HG03521 (cell line): ENCODE data around the gene NBL1.
"Not testable (repeated sequence)": the region's sequence is repeated elsewhere in the genome, so short reads cannot be mapped to it uniquely, and the experiment has no call there.

Source experiments
- ATAC-seq: cut with Tn5 transposase; IDR thresholded peaks from one replicate; pipeline ENCODE4 v1.9.1; 2021; ENCODE audit warnings: mild to moderate bottlenecking, moderate library complexity; ENCODE audit not compliant: unreplicated experiment

NBL1 gene

DNA sequence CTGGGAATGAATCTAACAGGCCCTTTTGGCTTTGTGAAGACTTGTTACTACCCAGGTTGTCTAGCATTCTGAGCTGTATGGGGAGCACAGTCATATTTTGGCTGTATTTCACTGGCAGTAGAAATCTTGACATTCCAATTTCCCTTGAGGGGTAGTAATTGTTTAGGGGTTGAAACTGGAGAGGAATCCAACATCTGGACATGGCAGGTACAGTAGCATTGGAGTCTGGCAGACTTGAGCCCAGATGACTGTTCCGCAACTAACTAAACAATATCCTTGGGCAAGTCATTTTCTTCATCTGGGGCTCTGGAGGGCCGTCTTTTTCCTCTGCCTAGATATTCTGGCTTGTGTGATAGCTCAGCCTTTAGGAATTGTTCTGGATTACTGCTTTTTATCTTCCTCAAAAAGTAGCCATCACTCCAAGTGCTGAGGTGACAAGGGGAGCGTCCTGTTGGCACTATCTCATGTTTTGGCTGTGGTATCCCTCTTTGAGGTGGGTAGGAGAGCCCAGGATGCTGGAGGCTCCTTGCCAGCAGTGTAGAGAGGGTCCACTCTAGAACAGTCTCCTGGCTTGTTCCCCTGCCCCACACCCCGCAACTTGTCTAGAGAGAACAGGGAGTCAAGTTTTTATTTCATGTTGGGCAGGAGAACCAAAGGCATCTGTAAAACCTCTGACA lies 22.7 kb upstream of the NBL1 start:
- no peak for ATAC-seq

DNA sequence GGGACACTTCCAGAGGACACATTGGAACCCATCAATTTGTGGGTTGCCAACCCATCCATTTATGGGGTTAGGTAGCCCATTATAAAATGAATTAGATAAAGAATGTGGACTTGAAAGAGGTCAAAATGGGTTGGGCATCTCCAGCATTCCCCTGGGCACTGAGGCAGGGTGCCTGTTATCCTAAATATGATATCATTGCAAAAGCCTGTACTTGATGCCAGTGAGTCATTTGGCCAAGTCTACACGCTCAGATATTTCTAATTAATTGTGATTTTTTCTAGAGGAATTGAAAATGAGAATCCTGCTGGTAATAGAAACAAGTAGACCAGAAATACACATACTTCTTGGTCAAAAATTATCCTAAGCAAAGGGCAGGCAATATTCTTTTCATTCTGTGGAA lies 21.9 kb upstream of the NBL1 start:
- no peak for ATAC-seq

DNA sequence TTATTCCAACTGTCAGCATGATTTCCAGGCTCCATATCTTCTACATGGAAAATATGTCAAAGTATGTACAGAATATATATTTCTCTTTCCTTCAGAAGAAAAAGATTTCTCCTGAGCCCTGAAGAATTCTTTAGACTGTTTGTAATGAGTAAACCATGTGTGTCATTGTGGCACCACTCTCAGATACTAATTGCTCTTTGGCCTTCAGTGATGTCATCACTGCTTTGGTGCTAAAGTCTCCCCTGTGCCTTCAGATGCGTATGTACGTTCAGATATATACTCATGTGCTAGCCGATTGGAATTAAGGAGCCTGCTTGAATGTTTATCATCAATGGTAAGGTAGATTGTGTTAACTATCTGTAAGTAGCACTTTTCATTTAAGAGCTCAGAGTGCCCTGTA lies 20.6 kb upstream of the NBL1 start:
- ATAC-seq = no peak

DNA sequence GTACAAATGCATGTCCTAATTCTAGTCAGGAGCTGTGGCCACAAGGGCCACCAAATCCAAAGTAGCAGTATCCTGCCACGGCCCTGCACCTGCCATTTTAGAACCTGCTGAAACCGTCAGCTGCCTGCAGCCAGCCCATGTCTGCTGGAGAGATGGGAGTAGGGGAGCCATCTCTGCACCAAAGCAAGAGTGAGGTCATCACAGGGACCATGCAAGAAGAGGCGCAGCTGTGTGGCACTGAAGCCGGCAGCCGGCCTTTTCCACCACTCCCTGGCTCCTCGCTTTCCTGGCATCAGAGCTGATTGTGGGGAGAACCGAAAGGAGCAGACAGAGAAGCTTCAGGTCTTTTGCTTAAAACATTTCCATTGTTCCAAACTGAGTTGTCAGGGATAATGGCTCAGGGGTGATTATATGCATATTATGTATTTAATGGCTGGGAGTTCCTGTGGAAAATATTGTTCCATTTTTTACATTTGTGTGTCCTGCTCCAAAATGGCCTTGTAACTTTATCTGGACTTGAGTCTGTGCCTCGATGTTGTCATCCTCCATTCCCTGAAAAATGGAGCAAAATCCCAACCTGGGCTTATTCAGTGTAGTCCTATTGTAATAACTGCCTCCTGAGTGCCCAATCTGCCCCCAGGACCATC lies 18.7 kb upstream of the NBL1 start:
- ATAC-seq = no peak

DNA sequence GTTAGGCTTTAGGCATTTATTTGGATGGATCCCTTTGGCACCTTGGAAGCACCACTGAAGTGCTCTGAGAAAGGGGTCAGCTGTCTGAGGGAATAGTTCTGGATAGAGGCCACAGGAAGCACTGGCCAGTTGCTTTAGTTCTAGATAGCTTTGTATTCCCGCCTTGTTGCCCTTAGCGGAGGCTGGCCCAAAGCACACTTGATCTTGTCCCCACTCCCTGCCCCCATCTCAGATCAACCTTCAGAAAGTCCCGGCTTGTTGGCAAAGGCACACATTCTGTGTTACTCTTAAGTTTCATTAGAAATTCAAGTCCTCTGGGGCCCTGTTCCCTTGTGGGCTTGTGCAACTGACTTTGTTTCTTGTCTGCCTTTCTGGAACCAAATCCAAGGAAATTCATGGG lies 15.2 kb upstream of the NBL1 start:
- no peak for ATAC-seq

DNA sequence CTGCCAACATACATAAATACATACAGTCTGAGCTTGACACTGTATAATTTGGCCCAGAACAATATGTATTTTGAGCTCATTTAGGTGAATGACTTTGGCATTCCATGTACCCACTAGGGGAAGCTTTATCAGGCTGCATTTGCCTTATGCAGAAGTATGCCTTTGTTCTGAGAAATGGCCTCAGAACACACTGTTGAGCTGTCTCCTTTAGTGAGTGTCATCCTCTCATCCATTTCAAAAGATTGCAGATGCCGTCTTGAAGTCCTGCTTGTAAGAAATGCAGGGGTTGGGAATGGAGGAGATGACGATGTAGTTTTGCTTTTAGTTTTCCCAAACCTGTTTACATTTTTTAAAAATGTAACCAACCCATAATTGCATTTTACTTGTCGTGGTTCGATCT lies 14.8 kb upstream of the NBL1 start:
- no peak for ATAC-seq

DNA sequence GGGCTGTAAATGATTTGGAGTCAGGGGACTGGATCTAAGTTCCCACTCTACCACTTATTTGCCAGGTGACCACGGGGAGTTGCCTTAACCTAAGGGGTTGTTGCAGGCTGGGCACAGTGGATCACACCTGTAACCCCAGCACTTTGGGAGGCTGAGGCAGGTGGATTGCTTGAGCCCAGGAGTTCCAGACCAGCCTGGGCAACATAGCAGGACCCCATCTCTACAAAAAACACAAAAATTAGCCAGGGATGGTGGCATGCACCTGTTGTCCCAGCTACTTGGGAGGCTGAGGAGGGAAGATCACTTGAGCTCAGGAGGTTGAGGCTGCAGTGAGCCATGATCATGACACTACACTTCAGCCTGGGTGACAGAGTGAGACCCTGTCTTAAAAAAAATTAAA lies 13.9 kb upstream of the NBL1 start:
- not testable (repeated sequence) for ATAC-seq

DNA sequence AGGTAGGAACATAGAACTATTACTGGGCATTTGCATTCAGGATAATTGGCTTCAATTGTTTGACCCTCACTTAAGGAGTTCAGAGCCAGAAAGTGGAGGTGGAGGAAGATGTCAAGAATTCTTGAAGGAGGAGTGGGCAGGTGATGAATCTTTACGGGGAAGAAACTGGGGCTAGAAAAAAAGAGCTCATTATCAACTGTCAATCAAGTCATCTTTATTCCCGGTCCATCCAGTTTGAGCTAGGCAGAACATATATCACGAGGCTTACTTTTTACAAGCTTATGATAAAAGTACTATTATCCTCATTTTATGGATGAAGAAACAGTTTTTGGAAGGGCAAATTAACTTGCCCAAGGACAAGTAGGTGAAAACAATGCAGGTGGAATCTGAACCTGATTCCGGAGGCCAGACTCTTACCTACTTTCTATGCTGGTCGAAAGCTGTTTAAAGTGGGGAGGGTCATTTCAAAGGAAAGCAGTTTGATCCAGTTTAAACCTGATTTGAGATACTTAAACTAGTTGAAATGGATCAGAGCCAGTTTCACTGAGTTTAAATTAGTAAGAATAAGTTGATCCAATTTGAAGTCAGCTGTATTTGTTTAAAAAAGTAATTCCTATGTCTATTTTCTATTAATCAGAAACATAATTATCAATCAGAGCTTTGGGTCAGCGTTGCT lies 13.3 kb upstream of the NBL1 start:
- no peak for ATAC-seq

DNA sequence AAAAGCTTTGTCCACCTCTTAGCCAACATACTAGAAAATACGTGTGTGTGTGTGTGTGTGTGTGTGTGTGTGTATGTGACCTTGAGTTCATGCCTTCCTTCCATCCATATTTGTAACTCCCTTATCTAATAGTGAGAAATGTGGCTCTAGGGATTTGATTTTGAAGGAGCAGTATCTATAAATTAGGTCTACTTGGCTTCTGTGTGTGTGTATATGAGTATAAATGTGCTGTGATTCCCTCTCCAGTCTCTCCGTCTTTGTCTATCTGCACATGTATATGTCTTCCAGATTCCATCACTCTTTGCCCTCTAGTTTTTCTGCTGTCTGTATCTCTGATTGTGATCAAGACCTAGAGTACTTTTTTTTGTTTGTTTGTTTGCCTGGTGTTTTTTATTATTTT lies 11.9 kb upstream of the NBL1 start:
- no peak for ATAC-seq

DNA sequence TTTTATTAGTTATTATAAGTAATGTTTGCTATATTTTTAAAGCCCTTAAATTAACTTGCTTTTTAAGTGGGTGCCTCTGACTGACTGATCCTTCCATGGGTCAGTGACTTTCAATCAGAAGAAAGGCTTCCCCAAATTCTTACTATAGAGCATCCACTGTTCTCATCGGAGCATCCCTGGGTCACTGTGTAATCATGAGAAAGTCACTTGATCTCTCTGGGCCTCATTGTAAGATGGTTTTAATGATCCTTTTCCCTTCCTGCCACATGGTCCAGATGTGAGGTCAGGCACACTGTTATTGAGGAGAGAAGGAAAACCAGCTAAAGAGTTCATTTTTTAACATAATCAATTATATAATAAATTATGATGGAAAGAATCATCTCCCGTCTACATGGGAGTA lies 11.0 kb upstream of the NBL1 start:
- no peak for ATAC-seq

DNA sequence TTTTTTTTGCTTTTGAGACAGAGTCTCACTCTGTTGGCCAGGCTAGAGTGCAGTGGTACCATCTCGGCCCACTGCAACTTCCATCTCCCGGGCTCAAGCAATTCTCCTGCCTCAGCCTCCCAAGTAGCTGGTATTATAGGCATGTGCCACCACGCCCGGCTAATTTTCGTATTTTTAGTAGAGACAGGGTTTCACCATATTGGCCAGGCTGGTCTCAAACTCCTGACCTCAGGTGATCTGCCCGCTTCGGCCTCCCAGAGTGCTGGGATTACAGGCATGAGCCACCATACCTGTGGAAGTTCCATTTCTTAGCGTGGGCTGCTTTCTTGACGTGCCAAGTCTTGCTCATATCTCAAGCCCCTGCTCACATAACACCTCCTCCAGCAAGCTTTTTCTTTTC lies 9.0 kb upstream of the NBL1 start:
- not testable (repeated sequence) for ATAC-seq

DNA sequence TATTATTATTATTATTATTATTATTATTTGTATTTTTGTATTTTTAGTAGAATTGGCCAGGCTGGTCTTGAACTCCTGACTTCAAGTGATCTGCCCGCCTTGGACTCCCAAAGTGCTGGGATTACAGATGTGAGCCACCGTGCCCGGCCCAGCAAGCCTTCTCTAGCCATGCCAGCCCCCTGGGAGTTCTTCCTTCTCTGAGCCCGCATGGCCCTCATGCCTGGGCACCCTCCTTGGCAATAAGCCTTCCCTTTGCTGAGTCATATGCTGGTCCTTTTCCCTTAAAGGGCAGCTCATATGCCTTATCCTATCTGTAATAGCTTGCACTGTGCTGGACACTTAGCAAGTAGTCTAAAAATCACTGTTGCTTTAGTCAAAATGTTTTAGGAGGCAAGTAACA lies 8.5 kb upstream of the NBL1 start:
- no peak for ATAC-seq

DNA sequence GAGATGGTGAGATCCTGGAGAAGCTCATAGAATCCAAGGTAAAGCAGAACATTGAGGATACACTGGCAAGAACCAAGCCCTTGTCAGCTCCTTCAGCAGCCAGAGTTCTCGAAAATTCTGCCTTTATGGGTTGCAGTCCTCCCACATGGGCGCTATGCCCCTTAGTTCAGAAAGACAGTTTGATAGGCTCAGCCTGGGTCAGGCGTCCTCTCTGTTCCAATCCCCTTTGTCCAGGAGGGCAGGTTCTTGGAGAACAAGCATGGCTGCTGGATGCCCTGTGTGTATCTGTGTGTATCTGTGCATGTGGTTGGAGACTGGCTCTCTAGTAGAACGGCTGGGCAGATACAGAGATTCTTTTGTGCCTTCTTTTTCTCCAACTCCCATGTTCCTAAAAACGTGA lies 8.0 kb upstream of the NBL1 start:
- ATAC-seq = no peak

DNA sequence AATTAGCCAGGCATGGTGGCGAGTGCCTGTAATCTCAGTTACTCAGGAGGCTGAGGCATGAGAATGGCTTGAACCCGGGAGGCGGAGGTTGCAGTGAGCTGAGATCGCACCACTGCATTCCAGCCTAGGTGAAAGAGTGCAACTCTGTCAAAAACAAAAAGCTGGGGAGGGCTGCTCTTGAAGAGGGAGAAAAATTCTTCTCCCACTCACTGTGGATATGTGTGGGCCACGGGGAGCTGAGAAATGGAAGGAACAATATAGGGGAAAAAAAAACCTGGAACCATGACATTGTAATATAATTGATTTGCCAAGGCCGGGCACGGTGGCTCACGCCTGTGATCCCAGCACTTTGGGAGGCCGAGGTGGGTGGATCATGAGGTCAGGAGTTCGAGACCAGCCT lies 7.4 kb upstream of the NBL1 start:
- not testable (repeated sequence) for ATAC-seq

DNA sequence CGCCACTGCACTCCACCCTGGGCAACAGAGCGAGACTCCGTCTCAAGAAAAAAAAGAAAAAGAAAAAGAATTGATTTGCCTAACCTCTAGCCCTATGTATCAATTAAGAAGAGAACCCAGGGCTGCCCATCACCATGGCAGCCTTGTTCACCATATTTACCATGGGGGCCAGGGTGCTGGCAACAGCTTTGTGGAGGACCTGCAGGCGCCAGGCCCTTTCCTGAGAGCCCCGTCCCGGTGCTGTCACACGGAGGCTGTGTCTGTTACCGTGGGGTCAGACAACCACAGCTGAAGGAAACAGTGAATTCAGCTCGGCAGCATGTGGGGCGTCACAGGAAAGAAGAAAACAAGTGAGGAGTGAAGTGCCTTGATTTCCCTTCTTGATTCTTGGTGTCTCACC lies 6.5 kb upstream of the NBL1 start:
- no peak for ATAC-seq

DNA sequence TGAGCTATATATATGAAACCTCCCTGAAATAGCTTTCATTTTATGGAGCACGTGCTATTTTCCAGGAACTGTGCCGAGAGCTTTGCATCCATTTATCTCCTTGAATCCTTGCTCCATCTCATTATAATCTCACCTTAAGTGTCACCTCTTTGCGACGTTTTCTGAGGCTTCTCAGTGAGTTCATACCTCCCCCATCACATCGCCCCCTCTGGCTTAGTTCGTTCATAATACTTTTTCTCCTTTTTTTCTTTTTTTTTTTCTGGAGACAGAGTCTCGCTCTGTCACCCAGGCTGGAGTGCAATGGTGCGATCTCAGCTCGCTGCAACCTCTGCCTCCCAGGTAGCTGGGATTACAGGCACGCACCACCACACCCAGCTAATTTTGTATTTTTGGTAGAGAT lies 4.9 kb upstream of the NBL1 start:
- ATAC-seq = not testable (repeated sequence)

DNA sequence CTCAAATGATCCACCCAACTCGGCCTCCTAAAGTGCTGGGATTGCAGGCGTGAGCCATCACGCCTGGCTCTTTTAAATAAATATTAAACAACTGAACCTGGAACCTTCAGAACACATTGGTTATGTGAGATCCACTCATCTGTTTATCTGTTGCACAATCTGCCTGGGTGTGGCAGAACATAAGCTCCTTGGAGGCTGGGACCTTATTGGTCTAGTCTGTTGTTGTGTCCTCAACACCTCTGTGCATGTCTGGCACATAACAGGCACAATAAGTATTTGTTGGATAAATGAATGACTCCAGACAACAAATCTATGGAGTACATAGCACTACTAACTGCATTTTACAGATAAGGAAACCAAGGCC lies 4.1 kb upstream of the NBL1 start:
- no peak for ATAC-seq

DNA sequence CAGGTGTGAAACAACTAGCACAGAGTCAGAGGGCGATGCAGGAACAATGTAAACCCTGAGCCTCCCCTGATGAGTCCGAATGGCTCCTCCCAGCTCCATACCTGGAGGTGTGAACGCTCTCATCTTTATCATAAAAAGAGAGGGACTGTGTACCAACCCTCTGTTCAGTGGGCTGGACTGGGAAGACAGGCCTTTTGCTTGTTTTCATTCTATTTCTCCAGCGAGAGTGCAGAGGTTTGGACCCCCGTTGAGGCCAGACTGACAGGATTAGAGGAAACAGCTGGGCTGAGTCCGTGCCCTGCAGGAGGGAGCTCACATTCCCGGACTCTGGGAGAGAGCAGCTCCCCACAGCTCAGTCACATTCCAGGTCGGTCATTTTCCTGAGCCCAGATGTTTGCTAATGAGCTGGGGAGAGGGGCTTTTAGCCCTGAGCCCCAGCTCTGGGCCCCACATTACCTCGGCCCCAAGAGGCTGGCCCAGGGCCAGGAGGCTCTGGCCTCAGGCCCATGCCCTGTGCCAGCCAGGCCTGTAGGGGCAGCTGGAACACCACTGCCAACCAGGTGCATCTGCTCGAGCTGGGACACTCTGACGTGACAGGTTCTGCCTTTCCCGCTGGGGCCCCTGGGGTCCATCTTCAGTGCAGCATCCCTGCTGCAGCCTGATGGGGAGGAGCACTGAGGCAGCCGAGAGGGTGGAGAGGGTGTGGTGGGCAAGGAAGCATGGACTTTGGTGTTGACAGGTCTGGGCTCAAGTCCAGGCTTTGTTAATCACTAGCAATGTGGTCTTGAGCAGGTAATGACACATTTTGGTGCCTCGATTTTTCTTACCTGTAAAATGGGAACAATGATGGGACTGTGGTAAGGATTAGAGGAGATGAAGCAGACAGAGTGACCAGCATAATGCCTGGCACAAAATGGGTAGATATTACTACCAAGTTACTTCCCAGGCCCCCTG lies 3.5 kb upstream of the NBL1 start:
- ATAC-seq = no peak

DNA sequence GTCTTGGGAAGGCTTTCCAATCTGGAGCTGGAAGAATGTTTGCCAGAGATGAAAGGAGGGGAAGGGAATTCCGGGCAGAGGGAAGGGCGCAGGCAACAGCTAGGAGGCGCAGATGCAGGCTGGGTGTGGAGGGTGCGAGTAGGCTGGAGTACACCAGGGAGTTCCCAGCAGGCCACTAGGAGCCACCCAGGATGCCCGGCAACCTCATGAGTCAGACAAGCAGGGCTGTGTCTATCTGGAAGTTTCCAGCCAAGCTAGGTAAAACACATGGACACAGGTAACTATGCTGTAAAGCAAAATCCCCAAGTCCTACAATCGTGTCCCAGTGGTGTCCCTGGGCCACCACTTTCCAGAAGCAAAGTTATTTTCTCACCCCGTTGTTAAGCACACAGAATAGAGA lies 990 bp upstream of the NBL1 start:
- no peak for ATAC-seq

DNA sequence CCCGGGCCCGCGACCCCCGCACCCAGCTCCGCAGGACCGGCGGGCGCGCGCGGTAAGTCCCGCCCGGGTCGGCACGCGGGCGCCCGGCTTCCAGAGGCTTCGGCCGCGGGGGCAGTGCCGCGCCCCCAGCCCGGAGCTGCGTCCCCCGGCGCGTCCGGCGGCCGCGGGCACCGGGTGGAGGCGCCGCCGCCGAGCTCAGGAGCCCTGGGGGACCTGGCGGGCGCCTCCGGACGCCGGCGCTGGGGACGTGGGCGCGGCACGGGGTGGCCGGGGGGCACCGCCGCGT lies 227 bp downstream of the NBL1 start:
- ATAC-seq = peak; percentile 24

DNA sequence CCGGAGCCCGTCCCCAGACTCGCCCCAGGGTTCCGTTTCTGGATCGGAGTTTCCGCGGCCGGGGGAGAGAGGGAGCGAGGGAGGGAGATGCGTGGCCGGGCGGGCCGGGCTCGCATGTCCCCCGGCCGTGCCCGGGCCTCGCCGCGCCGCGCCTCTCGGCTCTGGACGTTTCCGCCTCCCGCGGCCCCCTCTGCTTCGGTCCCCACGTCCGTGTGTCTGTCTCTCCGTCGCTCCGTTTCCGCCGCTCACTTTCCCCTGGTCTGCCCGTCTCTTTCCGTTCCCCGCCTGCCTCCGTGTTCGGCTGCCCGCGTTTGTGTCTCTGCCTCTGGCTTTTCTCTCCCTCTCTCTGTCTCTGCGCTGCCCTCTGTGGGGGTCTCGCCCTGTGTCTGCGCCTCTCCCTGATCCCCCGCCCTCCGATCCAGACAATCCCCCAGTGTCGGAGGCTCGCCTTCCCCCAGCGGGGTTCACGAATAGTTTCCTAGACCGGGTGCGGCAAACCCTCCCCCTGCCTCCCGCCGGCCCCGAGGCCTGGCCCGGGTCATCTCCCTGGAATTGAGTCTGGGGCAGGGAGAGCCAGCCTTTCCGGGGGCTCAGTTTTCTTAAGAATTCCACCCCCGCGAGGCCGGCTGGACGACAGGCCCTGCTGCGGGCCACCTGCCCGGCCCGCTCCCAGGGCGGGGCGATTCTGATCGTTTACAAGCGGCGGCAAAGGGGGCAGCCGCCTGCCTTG lies 735 bp downstream of the NBL1 start:
- no peak for ATAC-seq
